Measurements from ENCODE around the gene KLHL3.

GRCh38 chr5:137596941-137597340 lies 138.9 kb downstream of the KLHL3 start:
- TF ChIP-seq RAD21 (IDR thresholded peaks at IDR 0.05) (no peak), REST (IDR thresholded peaks at IDR 0.05) (no peak), TAF1 (conservative IDR thresholded peaks at IDR 0.05) (no peak), MAX (IDR thresholded peaks at IDR 0.05) (no peak), NR2F2 (IDR thresholded peaks at IDR 0.05) (no peak), GABPA (IDR thresholded peaks at IDR 0.05 in 1 of 2, conservative IDR thresholded peaks at IDR 0.05 in 1 of 2) (no peak), JUND (IDR thresholded peaks at IDR 0.05) (no peak)
- TF ChIP-seq, protein P1, sequence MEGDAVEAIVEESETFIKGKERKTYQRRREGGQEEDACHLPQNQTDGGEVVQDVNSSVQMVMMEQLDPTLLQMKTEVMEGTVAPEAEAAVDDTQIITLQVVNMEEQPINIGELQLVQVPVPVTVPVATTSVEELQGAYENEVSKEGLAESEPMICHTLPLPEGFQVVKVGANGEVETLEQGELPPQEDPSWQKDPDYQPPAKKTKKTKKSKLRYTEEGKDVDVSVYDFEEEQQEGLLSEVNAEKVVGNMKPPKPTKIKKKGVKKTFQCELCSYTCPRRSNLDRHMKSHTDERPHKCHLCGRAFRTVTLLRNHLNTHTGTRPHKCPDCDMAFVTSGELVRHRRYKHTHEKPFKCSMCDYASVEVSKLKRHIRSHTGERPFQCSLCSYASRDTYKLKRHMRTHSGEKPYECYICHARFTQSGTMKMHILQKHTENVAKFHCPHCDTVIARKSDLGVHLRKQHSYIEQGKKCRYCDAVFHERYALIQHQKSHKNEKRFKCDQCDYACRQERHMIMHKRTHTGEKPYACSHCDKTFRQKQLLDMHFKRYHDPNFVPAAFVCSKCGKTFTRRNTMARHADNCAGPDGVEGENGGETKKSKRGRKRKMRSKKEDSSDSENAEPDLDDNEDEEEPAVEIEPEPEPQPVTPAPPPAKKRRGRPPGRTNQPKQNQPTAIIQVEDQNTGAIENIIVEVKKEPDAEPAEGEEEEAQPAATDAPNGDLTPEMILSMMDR (IDR thresholded peaks at IDR 0.05; ENCODE audit: low read depth, low read length, missing input control): no peak
- TF ChIP-seq, protein P2, sequence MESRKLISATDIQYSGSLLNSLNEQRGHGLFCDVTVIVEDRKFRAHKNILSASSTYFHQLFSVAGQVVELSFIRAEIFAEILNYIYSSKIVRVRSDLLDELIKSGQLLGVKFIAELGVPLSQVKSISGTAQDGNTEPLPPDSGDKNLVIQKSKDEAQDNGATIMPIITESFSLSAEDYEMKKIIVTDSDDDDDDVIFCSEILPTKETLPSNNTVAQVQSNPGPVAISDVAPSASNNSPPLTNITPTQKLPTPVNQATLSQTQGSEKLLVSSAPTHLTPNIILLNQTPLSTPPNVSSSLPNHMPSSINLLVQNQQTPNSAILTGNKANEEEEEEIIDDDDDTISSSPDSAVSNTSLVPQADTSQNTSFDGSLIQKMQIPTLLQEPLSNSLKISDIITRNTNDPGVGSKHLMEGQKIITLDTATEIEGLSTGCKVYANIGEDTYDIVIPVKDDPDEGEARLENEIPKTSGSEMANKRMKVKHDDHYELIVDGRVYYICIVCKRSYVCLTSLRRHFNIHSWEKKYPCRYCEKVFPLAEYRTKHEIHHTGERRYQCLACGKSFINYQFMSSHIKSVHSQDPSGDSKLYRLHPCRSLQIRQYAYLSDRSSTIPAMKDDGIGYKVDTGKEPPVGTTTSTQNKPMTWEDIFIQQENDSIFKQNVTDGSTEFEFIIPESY (IDR thresholded peaks at IDR 0.05): no peak

Data from liver (tissue), 3 donors.